ENCODE data around the gene ZSCAN16.

Gene ZSCAN16

DNA sequence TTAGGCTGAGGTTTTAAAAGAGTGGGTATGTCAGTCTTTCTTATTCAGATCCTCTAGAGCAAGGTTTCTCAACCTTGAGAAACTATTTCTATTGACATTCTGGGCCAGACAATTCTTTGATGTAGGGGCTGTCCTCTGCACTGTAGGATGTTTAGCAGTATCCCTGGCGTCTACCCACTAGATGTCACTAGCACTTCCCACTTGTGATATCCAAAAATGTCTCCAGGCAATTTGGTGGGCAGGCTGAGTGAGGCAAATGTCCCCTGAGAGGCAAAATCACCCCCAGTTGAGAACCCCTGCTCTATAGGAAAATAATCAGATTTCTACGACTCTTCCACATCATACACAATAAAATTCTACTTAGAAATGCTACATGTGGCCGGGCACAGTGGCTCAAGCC, 9.6 kb downstream of the ZSCAN16 start:
- DNase-seq (ENCODE audit: low read depth in 2 of 2): no peak

DNA sequence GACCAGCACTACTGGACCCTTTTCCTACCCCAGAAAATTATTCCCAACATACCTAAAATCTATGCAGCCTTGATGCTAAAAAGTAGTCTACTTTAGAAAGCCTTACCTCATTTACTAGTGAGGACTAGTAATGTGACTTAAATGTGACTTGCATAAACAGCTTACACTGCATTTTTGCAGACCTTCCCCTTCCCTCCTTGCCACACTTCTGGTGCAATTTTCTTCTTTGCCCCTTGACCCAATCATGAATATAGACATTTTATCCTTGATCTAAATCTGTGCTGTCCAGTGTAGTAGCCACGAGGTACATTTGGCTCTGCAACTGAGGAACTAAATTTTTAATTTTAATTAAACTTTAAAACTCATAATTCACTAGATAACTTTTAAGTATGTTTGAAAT, 10.3 kb downstream of the ZSCAN16 start:
- no peak for DNase-seq (ENCODE audit: low read depth in 2 of 2)

DNA sequence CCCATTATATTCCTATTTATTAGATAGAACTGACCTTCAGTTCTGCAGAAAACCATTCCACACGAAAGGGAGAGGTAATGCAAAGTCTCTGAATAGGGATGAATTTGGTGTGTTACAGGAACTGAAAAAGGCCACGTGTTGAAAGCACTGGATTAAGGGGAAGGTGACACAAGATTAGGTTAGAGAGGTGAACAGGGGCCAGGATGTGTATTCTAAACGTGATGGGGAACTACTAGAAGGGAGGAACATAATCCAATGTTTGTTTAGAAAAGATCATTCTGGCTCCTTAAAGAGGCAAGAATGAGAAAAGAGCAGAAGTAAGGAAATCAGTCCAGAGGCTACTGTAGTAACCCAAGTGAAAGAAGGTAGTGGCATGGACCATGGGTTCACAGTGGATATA, 11.0 kb downstream of the ZSCAN16 start:
- no peak for DNase-seq (ENCODE audit: low read depth in 2 of 2)

DNA sequence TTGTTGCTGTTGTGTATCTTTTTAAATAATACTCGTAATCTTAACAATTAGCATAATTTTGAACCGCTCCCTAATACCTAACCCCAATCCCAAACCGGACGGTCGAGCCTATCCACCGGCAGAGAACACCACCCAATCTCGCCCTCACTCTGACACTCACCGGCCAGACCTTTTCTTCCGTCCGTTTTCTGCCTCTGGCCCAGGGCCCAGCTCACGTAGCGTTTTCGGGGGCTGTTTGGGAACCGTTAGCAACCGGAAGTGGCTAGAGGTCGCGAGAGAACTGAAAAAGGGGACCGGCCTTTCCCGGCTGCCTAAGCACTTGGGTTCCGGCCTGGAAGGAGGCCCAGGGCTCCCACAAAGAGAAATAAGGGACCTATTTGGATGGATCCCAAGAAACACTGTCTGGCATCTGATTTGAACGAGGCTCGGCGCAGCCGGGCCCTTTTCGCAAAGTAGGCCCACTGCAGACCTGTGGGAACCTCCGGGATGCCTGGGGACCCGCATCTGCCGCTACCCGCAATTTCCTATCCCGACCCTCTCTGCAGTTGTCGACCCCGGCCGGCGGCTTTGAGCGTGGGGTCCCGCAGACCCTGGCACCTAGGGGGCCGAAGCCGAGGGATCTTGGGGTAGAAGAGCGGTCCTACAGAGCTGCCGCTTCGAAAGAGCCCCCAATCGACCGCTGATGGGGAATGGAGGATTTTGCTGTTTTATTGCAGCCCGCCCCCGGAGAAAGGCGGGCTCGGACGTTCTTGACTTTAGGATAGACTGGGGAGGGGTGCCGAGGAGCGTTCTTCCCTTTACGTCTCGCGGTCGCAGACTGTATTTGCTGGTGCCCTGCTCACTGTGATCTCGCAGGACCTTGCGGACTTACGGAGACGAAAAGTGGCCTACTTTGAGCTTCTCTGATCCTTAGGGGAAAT, 12.4 kb downstream of the ZSCAN16 start:
- peak; percentile 62 to 66 for DNase-seq (ENCODE audit: low read depth in 2 of 2)

DNA sequence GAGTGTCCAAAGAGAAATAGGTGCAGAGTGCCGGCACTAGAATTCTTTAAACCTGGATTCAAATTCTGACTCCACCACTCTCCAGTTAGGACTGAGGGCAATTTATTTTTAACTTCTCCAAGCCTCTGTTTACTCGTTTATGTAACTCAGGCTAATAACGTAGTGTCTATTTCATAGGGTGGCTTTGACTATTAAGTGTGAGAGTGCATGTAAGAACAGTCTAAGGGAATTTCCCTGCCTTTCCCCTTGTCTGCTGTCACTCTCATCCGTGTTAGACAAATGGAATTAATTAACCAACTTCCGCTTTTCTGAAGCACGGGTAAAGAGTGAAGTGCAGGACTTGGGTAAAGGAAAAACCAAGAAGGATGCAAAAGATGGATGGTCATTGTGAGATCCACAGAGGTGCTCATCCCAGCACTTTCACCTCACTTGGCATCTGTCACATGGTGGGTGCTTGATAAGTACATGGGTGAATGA, 13.1 kb downstream of the ZSCAN16 start:
- peak in 1 of 2 donors; percentile 22 for DNase-seq (ENCODE audit: low read depth in 2 of 2)

DNA sequence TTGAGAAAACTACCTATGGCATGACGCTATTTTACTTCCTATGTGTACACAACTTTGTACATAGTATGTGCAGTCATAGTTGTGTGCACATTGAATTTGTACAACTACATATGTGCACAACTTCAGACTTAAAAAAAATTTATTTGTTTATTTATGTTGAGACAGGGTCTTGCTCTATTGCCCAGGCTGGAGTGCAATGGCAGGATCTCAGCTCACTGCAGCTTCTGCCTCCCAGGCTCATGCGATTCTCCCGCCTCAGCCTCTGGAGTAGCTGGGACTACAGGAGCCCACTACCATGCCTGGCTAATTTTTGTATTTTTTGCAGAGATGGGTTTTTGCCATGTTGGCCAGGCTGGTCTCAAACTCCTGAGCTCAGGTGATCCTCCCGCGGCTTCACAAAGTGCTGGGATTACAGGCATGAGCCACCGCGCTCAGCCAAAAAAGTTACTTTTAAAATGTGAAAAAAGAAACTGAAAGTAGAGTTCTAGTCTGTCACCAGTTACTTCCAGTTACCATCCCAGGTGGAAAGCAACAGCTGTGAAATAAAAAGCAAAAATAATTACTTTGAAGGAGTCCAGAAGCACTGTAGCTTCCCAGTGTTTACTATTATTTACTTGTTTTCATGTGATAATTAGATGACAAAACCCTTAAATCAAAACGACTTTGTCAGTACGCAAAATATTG, 15.6 kb downstream of the ZSCAN16 start:
- DNase-seq (ENCODE audit: low read depth in 2 of 2): no peak

DNA sequence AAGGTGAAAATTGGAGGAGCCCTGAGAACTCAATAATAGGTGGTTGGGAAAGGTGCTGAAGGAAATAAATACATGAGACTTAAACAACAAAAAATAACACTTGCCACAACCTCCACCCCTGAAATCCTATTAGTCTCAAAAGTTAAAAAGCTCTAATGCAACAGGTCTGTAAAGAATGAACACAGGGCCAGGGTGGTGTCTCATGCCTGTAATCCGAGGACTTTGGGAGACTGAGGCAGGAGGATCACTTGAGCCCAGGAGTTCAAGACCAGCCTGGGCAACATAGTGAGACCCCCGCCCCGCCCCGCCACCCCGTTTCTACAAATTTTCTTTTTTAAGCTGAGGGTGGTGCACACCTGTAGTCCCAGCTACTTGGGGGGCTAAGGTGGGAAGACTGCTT, 16.2 kb downstream of the ZSCAN16 start:
- DNase-seq (ENCODE audit: low read depth in 2 of 2): no peak

- peak; percentile 63 to 73 for DNase-seq (ENCODE audit: low read depth in 2 of 2)
These were observed 17.3 kb downstream of the ZSCAN16 start, which contains the start of gene ZKSCAN8 for GRCh38 chr6:28141500-28142329. Gene ZKSCAN8 (plus strand): TSS chr6:28141883. CDS start chr6:28148408, 6,525 bp downstream.

- no peak for DNase-seq (ENCODE audit: low read depth in 2 of 2)
These were observed 18.0 kb downstream of the ZSCAN16 start for GRCh38 chr6:28142446-28142845.

GRCh38 chr6:28145231-28145630, 20.8 kb downstream of the ZSCAN16 start:
- DNase-seq (ENCODE audit: low read depth in 2 of 2): no peak

GRCh38 chr6:28152531-28152930, 28.1 kb downstream of the ZSCAN16 start:
- DNase-seq (ENCODE audit: low read depth in 2 of 2): no peak

DNA sequence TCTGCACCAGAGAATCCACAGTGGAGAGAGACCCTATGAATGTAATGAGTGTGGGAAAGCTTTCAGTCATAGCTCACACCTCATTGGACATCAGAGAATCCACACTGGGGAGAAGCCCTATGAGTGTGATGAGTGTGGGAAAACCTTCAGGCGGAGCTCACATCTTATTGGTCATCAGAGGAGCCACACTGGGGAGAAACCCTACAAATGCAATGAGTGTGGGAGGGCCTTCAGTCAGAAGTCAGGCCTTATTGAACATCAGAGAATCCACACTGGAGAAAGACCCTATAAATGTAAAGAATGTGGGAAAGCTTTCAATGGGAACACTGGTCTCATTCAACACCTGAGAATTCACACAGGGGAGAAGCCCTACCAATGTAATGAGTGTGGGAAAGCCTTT, 29.1 kb downstream of the ZSCAN16 start:
- DNase-seq (ENCODE audit: low read depth in 2 of 2): no peak

DNA sequence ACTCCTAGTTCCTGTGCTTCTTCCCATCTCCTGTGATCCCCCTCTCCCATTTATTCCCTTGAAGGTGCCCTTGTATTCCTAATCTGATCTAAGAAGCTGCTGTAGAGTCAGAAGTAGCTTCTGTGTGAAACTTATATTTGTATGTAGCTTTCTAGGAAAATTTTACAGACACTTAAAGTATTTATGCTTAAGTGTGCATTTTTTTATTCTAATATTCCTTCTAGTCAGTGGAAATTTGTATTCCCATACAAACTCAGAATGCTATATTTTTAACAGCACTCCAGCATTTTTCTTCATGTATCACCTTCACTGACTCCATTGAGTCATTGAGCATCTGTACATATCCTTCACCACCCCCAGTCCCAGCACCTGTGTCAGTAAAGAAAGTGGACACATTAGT, 29.9 kb downstream of the ZSCAN16 start:
- DNase-seq (ENCODE audit: low read depth in 2 of 2): no peak

- DNase-seq (ENCODE audit: low read depth in 2 of 2): no peak
These were observed 33.9 kb downstream of the ZSCAN16 start for GRCh38 chr6:28158318-28158717.

DNA sequence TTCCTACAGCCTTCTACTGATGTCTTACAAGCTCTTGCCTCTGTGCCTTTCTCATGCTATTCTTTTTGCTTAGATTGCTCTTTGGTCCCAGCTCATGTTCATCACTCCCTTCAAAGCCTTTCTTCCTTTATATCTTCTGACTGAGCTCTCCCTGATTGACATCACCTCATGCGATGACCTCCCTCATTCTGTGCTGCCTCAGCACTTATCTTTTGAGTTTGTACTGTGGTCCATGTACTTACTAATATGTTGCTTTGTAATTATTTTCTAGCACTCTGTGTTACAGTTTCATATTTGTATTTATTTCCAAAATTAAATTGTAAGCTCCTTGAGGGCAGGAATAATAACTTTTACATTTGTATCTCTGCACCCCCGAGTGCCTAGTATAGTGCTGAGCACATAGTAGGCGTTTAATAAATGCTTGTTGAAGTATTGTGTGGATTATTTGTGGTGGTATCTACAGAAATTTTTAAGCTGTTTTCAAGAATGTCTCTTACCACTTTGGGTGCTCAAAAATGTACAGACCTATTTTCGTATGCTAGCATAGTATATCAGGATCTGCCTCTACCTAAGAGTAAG, 34.7 kb downstream of the ZSCAN16 start:
- no peak for DNase-seq (ENCODE audit: low read depth in 2 of 2)

DNA sequence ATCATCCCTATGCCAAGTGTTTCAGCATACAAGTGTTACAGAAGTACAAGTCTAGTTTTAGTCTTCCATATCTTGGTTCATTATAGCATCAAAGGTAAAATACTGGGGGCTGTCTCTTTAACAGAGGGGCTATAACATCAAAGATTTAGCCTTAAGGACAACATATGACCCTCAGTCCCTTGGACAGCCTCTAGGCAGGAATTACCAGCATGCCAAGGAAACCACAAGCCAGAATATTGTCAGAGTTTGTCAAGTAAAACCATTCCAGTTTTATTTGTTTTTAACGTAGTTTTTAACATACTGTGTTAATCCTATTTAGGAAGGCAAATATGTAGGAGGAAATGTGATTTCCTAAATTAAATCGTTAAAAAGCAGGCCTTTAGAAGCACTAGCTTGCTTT, 35.8 kb downstream of the ZSCAN16 start:
- DNase-seq (ENCODE audit: low read depth in 2 of 2): no peak

- peak; percentile 68 to 72 for DNase-seq (ENCODE audit: low read depth in 2 of 2)
These were observed 37.1 kb downstream of the ZSCAN16 start for GRCh38 chr6:28161410-28162079.

DNA sequence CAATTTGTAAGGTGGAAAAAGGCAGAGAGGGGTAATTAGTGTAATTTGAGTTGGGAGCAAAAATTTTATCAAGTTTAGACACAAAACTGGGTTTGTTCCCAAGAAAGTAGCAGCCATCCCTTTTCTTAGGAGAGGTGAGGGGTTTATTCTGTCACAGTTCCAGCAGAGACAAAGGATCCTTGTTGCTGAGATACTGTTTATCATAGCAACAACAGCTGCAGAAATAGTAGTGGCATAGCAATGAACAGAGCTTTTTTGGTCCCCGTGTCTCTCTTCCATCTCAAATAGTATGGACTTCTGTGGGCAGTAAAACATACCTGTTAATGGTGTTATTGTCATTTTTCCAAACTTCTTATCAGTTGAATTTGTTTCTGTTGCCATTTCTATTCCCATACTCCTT, 41.2 kb downstream of the ZSCAN16 start:
- DNase-seq (ENCODE audit: low read depth in 2 of 2): no peak

DNA sequence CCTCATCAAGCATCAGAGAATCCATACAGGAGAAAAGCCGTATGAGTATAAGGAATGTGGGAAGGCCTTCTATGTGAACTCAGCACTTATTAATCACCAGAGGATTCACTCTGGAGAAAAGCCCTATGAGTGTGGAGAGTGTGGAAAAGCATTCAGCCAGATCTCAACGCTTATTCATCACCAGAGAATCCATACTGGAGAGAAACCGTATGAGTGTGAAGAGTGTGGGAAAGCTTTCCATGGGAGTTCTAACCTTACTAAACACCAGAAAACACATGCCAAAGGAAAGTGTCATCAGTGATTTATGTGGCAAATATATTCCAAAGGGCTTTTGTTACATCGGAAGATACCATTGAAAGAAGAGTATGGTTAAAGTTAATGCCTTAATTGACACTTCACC, 42.7 kb downstream of the ZSCAN16 start:
- DNase-seq (ENCODE audit: low read depth in 2 of 2): no peak

- no peak for DNase-seq (ENCODE audit: low read depth in 2 of 2)
These were observed 43.5 kb downstream of the ZSCAN16 start for GRCh38 chr6:28167926-28168325.

GRCh38 chr6:28171271-28171670, 46.9 kb downstream of the ZSCAN16 start:
- DNase-seq (ENCODE audit: low read depth in 2 of 2): no peak
